Measurements from ENCODE around the gene TXNRD3. TPM values are rescaled to one million over a fixed set of nuclear protein-coding genes. Genes with fewer than 3 reads are reported as not detected.

Gene TXNRD3
- total RNA-seq, 2 donors from 2014 or later, result 7.4 to 8.3 TPM

- Histone ChIP-seq H3K9me3 (no peaks in the 10 kb centered on the region), H3K4me1 (ENCODE audit: control insufficient read depth in 1 of 2, low read depth in 2 of 2) (peaks cover 6 to 44% of the 10 kb centered on the region in 2 donors), H3K4me3 (peak overlapping the region; percentile 28), H3K36me3 (no peaks in the 10 kb centered on the region), H3K27ac (no peak overlapping the region), H3K27me3 (replicated peaks; ENCODE audit: insufficient read depth) (no peaks in the 10 kb centered on the region)
- DNase-seq (ENCODE audit: low spot score) (peak; percentile 64), ATAC-seq (ENCODE audit: insufficient number of reproducible peaks, low FRiP score, low read depth) (no peak)
- TF ChIP-seq CTCF (IDR thresholded peaks at IDR 0.05), result peak; percentile 99
These were observed 24.4 kb upstream of the TXNRD3 start for GRCh38 chr3:126679318-126679751.

GRCh38 chr3:126678693-126679317 is 23.9 kb upstream of the TXNRD3 start:
- ATAC-seq (ENCODE audit: insufficient number of reproducible peaks, low FRiP score, low read depth) (no peak), DNase-seq (ENCODE audit: low spot score) (no peak)
- Histone ChIP-seq H3K9me3 (no peaks in the 10 kb centered on the region), H3K27me3 (replicated peaks; ENCODE audit: insufficient read depth) (no peaks in the 10 kb centered on the region), H3K27ac (peak overlapping the region in 1 of 2 donors; percentile 14), H3K36me3 (no peaks in the 10 kb centered on the region), H3K4me3 (peak overlapping the region; percentile 28), H3K4me1 (ENCODE audit: control insufficient read depth in 1 of 2, low read depth in 2 of 2) (peaks cover 4 to 39% of the 10 kb centered on the region in 2 donors)
- TF ChIP-seq CTCF (IDR thresholded peaks at IDR 0.05), result no peak

- Histone ChIP-seq H3K27ac (peak overlapping the region in 1 of 2 donors; percentile 14), H3K4me3 (no peak overlapping the region), H3K27me3 (replicated peaks; ENCODE audit: insufficient read depth) (no peaks in the 10 kb centered on the region), H3K9me3 (no peaks in the 10 kb centered on the region), H3K36me3 (no peaks in the 10 kb centered on the region), H3K4me1 (ENCODE audit: control insufficient read depth in 1 of 2, low read depth in 2 of 2) (peaks cover 4 to 31% of the 10 kb centered on the region in 2 donors)
- no peak for ATAC-seq (ENCODE audit: insufficient number of reproducible peaks, low FRiP score, low read depth)
- no peak for DNase-seq (ENCODE audit: low spot score)
- TF ChIP-seq CTCF (IDR thresholded peaks at IDR 0.05), result no peak
These were observed 23.1 kb upstream of the TXNRD3 start for GRCh38 chr3:126677862-126678503.

- no peaks in the 10 kb centered on the region for H3K36me3 ChIP-seq
- no peaks in the 10 kb centered on the region for H3K9me3 ChIP-seq
- no peak overlapping the region for H3K27ac ChIP-seq
- ATAC-seq (ENCODE audit: insufficient number of reproducible peaks, low FRiP score, low read depth) (no peak), DNase-seq (ENCODE audit: low spot score) (no peak)
- no peaks in the 10 kb centered on the region for H3K27me3 ChIP-seq (replicated peaks; ENCODE audit: insufficient read depth)
- no peak for TF ChIP-seq CTCF (IDR thresholded peaks at IDR 0.05)
- no peak overlapping the region for H3K4me3 ChIP-seq
- peaks cover 4 to 23% of the 10 kb centered on the region in 2 donors for H3K4me1 ChIP-seq (ENCODE audit: control insufficient read depth in 1 of 2, low read depth in 2 of 2)
These were observed 22.2 kb upstream of the TXNRD3 start for GRCh38 chr3:126676919-126677705.

- TF ChIP-seq CTCF (IDR thresholded peaks at IDR 0.05), result no peak
- Histone ChIP-seq H3K27ac (no peak overlapping the region), H3K9me3 (no peaks in the 10 kb centered on the region), H3K36me3 (no peaks in the 10 kb centered on the region), H3K4me3 (no peak overlapping the region), H3K4me1 (ENCODE audit: control insufficient read depth in 1 of 2, low read depth in 2 of 2) (peaks cover 0 to 1% of the 10 kb centered on the region in 2 donors), H3K27me3 (replicated peaks; ENCODE audit: insufficient read depth) (no peaks in the 10 kb centered on the region)
- no peak for DNase-seq (ENCODE audit: low spot score)
- no peak for ATAC-seq (ENCODE audit: insufficient number of reproducible peaks, low FRiP score, low read depth)
These were observed 17.8 kb upstream of the TXNRD3 start for GRCh38 chr3:126672741-126673140.
